ENCODE measurements around the gene DIAPH2. TPM values are rescaled to one million over a fixed set of nuclear protein-coding genes. Genes with fewer than 3 reads are reported as not detected.
A peak's percentile ranks its signal among the peaks of the same experiment; 100 is the strongest.

DIAPH2 gene
- total RNA-seq, 1 experiment from 2014 or later = 15.9 TPM

DNA sequence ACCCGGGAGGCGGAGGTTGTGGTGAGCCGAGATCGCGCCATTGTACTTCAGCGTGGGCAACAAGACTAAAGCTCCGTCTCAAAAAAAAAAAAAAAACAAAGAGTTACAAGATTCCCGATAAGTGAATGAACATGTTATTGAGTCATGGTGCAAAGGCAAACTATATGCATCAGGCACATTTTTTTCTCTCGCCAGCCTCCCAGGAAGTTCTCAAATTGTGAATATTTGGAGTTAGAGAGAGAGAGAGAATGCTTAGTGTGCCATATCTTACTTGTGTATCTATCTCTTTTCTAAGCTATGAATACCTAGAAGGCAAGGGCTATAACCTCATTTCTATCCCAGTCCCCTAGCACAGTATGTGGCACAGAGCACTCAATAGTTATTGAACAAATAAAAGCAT is 599.9 kb downstream of the DIAPH2 start (continued):
- TF ChIP-seq MLX (CRISPR knock-in tag; IDR thresholded peaks at IDR 0.05) (no peak), ZNF512 (CRISPR knock-in tag; IDR thresholded peaks at IDR 0.05; ENCODE audit: borderline replicate concordance) (no peak), CREB1 (CRISPR knock-in tag; IDR thresholded peaks at IDR 0.05) (no peak), FOXK1 (CRISPR knock-in tag; IDR thresholded peaks at IDR 0.05) (no peak), ETV6 (CRISPR knock-in tag; IDR thresholded peaks at IDR 0.05) (no peak)
- TF ChIP-seq, protein P1, sequence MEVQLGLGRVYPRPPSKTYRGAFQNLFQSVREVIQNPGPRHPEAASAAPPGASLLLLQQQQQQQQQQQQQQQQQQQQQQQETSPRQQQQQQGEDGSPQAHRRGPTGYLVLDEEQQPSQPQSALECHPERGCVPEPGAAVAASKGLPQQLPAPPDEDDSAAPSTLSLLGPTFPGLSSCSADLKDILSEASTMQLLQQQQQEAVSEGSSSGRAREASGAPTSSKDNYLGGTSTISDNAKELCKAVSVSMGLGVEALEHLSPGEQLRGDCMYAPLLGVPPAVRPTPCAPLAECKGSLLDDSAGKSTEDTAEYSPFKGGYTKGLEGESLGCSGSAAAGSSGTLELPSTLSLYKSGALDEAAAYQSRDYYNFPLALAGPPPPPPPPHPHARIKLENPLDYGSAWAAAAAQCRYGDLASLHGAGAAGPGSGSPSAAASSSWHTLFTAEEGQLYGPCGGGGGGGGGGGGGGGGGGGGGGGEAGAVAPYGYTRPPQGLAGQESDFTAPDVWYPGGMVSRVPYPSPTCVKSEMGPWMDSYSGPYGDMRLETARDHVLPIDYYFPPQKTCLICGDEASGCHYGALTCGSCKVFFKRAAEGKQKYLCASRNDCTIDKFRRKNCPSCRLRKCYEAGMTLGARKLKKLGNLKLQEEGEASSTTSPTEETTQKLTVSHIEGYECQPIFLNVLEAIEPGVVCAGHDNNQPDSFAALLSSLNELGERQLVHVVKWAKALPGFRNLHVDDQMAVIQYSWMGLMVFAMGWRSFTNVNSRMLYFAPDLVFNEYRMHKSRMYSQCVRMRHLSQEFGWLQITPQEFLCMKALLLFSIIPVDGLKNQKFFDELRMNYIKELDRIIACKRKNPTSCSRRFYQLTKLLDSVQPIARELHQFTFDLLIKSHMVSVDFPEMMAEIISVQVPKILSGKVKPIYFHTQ (CRISPR knock-in tag; IDR thresholded peaks at IDR 0.05) = no peak

- Mint-ChIP-seq H3K27ac (peak overlapping the region; percentile 60; the same call in 1 of the 2 replicates), H3K4me3 (no peak overlapping the region), H3K4me1 (peaks cover 18% of the 10 kb centered on the region), H3K36me3 (no peaks in the 10 kb centered on the region), H3K27me3 (ENCODE audit: low read depth) (no peaks in the 10 kb centered on the region), H3K9me3 (no peaks in the 10 kb centered on the region)
- ChIA-PET CTCF (no interaction called here), POLR2A (no interaction called here)
- DNase-seq (ENCODE audit: low spot score) (no peak), ATAC-seq (peak; percentile 67)
- TF ChIP-seq SMAD4 (CRISPR knock-in tag; IDR thresholded peaks at IDR 0.05) (no peak), CREB1 (CRISPR knock-in tag; IDR thresholded peaks at IDR 0.05) (no peak), GABPB1 (CRISPR knock-in tag; IDR thresholded peaks at IDR 0.05) (peak; percentile 87), FOXP1 (CRISPR knock-in tag; IDR thresholded peaks at IDR 0.05; ENCODE audit: borderline replicate concordance) (no peak), SP1 (CRISPR knock-in tag; conservative IDR thresholded peaks at IDR 0.05) (no peak), NFE2L1 (CRISPR knock-in tag; IDR thresholded peaks at IDR 0.05) (no peak), FOXJ3 (CRISPR knock-in tag; IDR thresholded peaks at IDR 0.05; ENCODE audit: borderline replicate concordance) (no peak)
- TF ChIP-seq, protein P2, sequence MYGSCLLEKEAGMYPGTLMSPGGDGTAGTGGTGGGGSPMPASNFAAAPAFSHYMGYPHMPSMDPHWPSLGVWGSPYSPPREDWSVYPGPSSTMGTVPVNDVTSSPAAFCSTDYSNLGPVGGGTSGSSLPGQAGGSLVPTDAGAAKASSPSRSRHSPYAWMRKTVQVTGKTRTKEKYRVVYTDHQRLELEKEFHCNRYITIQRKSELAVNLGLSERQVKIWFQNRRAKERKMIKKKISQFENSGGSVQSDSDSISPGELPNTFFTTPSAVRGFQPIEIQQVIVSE (CRISPR knock-in tag; IDR thresholded peaks at IDR 0.05; ENCODE audit: borderline replicate concordance) = no peak
These were observed 605.6 kb downstream of the DIAPH2 start for GRCh38 chrX:97290199-97290598.

DNA sequence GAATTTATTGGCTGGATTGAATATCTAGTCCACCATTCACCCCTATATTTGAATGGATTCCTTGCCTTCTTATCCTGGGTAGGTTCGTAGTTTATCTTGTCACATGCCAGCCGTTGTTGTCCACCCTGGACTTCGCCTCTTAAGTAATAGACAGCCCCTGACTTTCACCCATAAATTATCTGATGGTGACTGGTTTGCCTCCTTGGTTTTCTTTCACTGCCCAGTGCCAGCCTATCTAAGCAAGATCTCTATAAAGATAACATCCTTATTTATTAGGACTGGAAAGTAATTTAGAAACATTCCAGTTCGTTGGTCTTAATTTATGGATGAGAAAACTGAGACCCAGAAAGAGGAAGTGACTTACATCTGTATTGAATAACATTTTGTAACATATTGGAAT is 609.4 kb downstream of the DIAPH2 start:
- no peaks in the 10 kb centered on the region for H3K36me3 Mint-ChIP-seq
- ATAC-seq (no peak), DNase-seq (ENCODE audit: low spot score) (no peak)
- peaks cover 12% of the 10 kb centered on the region for H3K4me1 Mint-ChIP-seq
- ChIA-PET POLR2A (no interaction called here), CTCF (no interaction called here)
- no peaks in the 10 kb centered on the region for H3K9me3 Mint-ChIP-seq
- no peak overlapping the region for H3K27ac Mint-ChIP-seq
- no peaks in the 10 kb centered on the region for H3K27me3 Mint-ChIP-seq (ENCODE audit: low read depth)
- no peak overlapping the region for H3K4me3 Mint-ChIP-seq
- no peak for TF ChIP-seq PRRX2 (CRISPR knock-in tag; IDR thresholded peaks at IDR 0.05)
- no peak for TF ChIP-seq ZSCAN18 (CRISPR knock-in tag; IDR thresholded peaks at IDR 0.05)
- TF ChIP-seq RELA (CRISPR knock-in tag; IDR thresholded peaks at IDR 0.05; ENCODE audit: borderline replicate concordance) = no peak
- no peak for TF ChIP-seq RORB (CRISPR knock-in tag; IDR thresholded peaks at IDR 0.05)
- TF ChIP-seq ZNF396 (CRISPR knock-in tag; IDR thresholded peaks at IDR 0.05; ENCODE audit: borderline replicate concordance) = no peak
- no peak for TF ChIP-seq ATF2 (CRISPR knock-in tag; IDR thresholded peaks at IDR 0.05; ENCODE audit: borderline replicate concordance, low read depth)
- no peak for TF ChIP-seq ESRRA (CRISPR knock-in tag; IDR thresholded peaks at IDR 0.05; ENCODE audit: borderline replicate concordance)
- TF ChIP-seq ARID4B (CRISPR knock-in tag; IDR thresholded peaks at IDR 0.05; ENCODE audit: borderline replicate concordance) = no peak
- TF ChIP-seq ZNF263 (CRISPR knock-in tag; IDR thresholded peaks at IDR 0.05; ENCODE audit: low read depth) = no peak
